ENCODE measurements around the gene ISOC2.
A peak's percentile ranks its signal among the peaks of the same experiment; 100 is the strongest.
"Not testable (repeated sequence)": the region's sequence is repeated elsewhere in the genome, so short reads cannot be mapped to it uniquely, and the experiment has no call there.

ISOC2 gene

DNA sequence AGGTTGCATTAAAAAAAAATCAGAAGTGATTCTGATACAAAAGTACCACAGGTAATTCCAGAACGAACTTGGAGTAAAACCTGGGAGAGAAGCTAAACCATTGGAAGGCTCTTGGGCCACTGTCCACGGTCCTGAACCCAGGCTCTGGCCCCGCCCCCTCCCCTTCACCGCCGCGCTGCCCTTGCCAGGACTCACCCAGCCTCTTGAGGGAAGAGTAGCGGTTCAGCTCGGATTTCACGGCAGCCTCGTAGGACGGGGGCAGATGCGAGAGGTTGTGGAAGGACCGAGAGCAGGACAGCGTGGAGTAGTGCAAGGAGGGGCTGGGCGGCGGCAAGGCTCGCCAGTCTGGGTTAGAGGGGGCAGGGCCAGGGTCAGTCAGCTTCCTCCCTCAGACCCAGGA is 24.0 kb downstream of the ISOC2 start:
- no peak for DNase-seq

DNA sequence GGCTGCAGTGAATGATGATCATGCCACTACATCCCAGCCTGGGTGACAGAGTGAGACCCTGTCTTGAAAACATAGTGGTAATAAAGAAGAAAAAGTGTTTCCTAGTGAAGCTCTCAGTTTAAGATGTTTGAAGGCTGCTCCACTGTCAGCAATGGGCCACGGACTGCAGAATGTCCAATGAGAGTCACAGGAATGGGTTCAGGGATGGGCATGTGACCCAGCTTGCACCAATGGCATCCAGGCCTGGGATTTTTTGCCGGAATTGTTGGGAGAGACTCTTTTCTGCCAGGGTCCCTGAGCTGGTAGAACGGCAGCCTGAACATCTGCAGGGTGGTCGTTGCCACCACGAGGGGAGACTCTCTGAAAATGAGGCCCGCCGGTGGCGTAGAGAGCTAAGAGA is 24.6 kb downstream of the ISOC2 start:
- DNase-seq, result no peak

DNA sequence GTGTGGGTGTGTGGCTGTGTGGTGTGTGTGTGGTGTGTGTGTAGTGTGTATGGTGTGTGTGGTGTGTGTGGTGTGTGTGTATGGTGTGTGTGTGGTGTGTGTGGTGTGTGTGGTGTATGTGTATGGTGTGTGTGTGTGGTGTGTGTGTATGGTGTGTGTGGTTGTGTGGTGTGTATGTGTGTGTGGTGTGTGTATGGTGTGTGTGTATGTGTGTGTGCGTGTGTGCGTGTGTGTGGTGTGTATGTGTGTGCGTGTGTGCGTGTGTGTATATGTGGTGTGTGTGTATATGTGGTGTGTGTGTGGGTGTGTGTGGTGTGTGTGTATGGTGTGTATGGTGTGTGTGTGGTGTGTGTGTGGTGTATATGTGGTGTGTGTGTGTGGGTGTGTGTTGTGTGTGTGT is 26.4 kb downstream of the ISOC2 start:
- DNase-seq, result no peak

DNA sequence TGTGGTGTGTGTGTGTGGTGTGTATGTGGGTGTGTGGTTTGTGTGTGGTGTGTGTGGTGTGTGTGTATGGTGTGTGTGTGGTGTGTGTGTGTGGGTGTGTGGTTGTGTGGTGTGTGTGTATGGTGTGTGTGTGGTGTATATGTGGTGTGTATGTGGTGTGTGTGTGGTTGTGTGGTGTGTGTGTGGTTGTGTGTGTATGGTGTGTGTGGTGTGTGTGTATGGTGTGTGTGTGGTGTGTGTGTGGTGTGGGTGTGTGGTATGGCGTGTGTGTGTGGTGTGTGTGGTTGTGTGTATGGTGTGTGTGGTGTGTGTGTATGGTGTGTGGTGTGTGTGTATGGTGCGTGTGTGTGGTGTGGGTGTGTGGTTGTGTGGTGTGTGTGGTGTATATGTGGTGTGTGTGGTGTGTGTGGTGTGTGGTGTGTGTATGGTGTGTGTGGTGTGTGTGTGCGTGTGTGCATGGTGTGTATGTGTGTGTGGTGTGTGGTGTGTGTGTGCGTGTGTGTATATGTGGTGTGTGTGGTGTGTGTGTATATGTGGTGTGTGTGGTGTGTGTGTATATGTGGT is 27.0 kb downstream of the ISOC2 start:
- DNase-seq, result no peak

DNA sequence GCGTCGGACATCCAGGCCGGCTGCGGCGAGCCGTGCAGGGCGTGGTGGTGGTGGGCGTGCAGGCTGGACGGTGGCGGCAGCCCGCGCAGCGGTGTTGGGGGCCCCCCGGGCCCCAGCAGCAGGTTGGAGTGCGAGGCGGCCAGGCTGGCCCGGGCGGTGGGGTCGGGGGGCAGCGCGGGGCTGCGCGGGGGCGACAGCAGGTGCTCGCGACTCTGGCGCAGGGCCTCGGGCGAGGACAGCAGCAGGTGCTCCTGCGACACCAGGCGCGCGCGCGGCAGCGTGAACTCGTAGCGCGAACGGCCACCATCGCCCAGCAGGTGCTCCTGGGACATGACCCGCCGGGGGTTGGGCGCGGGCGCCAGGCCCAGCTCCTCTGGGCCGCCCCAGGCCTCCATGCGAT is 28.1 kb downstream of the ISOC2 start:
- no peak for DNase-seq

DNA sequence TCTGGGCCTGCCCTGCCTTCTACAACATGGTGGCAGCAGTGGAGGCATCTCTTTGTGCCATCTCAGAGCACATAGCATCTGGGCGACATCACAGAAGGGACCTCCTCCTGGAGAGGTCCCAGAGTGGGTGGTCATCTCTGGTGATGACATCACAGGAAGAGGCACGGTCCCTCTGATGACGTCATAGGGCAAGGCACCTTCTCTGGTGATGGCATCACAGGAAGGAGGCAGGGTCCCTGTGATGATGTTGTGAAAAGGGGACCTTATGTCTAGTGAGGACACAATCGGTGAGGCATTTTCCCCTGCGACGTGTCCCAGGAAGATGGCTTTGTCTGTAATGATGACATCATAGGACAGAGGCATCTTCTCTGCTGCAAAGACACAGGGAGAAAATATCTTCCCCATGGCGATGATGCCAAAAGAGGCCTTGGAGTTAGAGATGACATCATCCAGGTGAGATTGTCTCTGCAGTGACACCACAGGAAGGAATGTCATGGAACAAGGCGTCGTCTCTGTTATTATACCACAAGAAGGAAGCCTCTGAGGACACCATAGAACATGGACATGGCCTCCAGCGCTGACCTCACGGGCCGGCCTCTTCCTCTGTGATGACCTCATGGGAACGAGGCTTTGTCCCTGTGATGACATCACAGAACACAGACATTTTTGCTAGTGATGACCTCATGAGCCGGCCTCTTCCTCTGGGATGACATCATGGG is 29.0 kb downstream of the ISOC2 start:
- DNase-seq, result no peak

DNA sequence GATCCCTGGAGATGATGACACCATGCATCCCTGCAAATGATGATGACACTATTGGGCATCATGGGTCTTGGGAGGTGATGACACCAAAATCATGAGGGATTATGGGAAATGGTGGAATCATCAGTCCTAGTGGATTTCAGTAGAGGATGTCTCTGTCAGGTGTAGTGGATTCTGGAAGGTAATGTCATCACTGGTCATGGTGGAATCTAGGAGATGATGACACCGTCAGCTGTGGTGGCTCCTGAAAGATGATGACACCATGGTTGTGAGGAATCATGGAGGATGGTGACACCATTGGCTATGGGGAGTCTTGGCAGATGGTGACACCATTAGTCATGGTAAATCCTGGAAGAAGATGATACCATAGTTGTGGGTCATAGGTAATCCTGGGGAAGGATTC is 30.3 kb downstream of the ISOC2 start:
- DNase-seq, result no peak

DNA sequence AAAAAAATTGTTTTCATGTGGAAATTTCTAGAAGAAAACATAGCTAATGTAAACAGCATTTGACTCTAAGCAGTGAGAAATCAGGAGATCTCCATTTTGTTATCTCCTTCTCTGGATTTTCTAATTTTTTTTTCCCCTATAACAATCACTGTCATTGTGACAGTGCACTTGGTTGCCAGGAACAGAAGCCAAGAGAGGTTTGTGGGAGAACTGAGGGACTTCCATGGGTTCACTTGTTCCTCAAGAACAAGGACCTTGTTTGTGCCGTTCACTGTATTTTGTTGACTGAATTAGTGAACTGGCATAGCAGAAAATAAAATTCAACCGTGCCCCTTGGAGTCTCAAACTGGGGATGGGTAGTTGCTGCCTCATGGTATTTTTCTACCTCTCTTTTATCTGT is 35.4 kb downstream of the ISOC2 start:
- no peak for DNase-seq

DNA sequence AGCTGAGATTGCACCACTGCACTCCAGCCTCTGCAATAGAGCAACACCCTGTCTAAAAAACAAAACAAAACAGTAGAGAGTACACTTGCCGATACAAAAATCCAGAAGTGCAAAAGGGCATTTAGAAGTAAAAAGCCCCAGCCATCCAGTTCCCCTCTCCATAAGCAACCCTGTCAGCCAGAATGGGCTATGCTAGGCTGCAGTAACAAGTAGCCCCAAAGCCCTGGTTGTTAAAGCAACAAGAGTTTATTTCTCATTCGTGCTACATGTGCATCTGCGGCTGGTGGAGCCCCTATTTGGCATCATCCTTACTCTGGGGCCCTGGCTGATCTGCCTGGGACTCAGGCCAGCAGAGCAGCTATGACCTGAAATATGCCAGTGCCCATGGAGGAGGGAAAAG is 36.9 kb downstream of the ISOC2 start:
- no peak for DNase-seq

DNA sequence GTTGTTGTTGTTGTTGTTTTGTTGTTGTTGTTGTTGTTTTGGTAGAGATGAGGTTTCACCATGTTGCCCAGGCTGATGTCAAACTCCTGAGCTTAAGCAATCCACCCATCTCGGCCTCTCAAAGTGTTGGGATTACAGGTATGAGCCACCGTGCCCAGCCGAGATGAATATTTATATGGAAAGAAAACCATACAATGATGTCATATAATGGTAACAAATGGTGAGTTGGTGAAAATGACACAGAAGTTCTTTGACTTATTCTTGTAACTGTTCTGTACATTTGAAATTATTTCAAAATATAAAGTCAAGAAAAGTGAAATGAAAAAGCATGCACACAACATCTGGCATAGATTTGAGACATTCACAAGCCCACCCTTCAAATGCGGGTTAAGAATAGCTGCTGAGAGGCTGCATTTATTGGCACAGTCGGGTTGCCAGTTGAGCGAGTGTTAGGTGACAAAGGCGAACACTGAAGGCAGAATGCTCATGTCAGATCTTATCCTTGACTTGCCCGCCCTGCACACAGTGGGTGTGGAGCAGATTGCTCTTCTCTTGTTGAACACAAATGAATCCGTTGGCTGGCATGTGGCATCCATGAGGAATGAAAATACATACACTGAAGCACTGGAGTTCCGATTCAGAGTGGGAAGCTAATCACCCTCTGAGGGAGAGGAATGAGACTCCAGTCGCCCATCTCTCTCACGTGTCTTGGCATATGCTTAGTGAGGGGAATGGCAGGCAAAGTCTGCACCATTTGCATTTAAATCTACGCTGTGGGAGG is 38.0 kb downstream of the ISOC2 start:
- DNase-seq, result no peak

DNA sequence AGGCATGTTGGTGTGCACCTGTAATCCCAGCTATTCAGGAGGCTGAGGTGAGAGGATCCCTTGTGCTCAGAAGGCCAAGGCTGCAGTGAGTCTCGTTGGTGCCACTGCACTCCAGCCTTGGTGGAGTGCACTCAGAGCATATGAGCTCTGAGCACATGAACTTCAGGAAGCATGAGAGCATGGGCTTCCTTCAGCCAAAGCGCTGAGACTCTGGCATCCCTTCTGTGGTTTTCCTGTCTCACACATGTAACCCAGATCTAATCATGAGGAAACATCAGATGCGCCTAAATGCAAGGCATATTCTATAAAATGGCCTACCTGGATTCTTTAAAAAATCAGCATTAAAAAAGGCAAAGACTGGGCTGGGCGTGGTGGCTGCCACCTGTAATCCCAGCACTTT is 40.2 kb downstream of the ISOC2 start:
- DNase-seq, result peak; percentile 26

DNA sequence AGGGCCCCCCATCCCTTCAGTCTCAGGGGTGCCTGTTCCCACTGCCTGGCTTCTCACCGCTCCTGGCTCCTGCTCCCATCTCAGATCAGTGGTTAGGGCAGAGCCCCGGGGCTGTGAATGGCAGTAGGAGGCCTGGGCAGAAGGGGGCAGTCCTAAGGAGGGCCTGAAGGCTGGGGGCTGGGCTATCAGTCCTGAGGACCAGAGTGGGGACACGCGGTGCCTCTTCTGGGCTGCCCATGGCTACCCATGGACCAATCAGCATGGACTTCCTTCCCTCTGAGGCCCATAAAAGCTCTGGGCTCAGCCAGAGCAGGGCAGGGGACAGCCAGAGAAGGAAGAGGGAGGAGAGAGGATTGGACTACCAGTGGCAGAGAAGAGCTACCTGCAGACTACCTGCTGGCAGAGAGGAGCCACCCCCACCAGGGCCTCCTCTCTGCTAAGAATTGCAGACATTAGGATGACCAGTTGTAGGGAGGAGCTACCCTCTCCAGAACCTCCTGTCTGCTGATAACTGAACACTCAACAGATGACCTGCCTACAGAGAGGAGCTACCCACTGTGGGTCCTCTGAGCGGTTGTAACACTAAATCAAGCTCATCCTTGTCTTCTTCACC is 41.7 kb downstream of the ISOC2 start:
- no peak for DNase-seq

DNA sequence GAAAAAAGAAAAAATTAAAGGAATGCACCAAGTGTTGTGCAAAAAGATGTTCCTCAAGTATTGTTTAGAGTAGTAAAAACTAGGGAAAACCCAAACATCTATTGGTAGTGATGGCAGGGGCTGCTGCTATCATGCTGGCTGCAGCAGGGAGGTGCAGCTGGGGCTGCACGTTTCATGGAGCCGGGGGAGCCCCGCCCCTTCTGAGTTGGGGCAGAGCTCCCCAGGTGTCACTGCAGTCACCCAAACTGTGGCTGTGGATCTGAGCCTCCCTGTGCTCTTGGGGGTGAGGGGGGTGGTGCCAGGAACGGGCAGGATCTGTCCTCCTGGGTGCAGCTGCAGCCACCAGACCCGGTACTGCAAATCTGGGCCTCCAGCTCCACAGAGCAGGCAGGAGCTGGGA is 42.3 kb downstream of the ISOC2 start:
- DNase-seq, result no peak

DNA sequence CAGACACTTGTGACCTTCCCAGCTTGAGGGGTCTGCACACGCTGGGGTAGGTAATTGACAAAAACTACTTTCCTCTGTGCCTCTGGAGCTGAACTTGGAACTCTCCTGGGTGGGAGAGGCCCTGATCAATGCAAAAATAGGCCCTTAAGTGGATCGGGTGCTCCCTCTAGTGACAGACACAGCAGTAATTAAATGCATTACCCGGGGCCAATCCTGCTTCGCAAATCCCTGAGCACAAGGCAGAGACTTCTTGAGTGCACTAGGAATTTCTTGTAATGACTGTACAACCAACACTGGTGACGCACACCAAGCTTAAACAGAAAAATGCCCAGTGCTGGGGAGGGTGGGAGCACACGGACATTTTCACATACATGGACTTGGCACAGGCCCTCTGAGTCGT is 43.3 kb downstream of the ISOC2 start:
- peak; percentile 45 for DNase-seq

DNA sequence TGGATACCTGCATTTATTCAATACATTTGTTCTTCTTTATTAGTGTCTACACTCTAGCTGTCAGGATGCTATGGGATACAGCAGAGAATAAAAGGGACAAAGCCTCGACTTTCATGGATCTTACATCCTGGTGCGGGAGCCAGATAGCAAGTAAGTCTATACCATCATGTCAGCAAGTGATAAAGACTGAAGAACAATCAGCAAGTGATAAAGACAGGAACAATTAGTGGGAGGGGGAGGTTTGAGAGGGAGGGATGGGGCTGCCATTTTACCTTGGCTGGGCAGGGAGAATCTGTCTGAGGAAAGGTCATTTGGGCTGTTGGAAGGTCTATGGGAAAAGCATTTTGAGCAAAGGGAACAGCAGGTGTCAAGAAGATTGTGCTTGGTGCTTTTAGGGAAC is 51.3 kb downstream of the ISOC2 start:
- no peak for DNase-seq

DNA sequence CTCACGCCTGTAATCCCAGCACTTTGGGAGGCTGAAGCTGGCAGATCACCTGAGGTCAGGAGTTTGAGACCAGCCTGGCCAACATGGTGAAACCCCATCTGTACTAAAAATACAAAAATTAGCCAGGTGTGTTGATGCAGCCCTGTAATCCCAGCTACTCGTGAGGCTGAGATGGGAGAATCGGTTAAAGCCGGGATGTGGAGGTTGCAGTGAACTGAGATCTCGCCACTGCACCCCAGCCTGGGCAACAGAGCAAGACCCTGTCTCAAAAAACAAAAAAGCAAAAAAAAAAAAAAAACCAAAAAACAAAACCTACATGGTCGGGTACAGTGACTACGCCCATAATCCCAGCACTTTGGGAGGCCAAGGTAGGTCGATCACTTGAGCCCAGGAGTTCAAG is 52.3 kb downstream of the ISOC2 start:
- not testable (repeated sequence) for DNase-seq

DNA sequence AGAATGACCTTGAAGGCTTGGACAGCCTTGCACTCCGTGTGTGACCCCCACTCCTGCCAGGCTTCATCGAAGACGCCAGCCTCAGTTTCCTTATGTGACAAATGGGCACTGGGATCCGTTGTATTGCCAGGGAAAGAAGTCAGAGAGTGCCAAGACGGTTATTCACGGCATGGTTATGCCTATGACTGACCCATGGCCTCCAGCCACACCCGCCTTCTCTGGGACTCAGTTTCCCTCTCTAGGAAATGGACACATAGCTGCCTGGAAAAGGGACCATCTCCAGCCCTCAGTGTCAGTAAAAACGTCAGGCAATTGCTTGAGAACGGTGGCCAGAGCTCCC is 52.9 kb downstream of the ISOC2 start:
- DNase-seq, result no peak

DNA sequence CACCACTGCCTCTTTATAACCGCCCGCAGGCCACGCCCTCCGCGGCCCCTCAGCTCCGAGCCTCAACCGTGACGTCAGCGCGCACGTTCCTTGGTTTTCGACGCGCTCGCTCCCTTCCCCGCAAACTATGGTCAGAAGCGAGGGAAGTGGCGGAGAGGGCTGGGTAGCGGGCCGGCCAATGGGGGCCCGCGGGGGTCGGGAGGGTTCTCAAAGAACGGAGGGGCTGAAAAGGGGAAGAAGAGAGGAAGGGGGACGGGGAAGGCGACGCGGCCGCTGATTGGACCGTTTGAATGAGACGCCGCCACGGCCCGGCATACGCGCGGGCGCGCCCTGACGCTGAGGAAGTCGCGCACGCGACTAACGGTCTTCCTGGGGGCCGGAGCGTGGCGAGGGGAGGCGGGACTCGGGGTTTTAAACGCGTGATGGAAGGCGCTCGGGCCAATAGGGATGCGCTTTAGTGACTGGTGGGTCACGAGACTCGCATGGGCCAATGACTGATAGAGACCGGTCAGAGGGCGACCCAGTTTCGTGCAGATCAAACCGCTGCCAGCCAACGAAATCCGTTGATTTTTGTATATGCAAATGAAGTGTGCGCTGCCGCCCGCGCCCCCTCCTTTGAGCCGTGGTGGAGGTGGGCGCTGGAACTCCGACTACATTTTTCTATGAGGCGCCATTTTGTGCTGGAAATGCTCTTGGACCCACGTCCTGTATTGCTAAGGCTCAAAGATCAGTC is 53.5 kb downstream of the ISOC2 start:
- peak; percentile 97 for DNase-seq

DNA sequence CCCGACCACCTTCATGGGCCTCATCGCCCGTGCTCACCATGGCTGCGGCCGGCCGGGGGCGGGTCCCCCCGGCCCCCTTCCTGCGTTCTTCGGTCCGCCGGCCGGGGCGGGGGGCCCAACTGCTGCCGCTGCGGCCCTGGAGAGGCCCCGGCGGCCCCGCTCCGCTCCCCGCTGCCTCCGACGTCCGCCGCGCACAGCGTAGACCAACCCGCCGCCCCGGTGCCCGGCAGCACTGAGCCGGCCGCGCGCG is 54.0 kb downstream of the ISOC2 start, which contains the start of gene UBE2S:
Gene UBE2S (minus strand): TSS at position 239 of the 250 bp plus-strand sequence. CDS start 199 bp downstream, at position 40.
- not testable (repeated sequence) for DNase-seq

DNA sequence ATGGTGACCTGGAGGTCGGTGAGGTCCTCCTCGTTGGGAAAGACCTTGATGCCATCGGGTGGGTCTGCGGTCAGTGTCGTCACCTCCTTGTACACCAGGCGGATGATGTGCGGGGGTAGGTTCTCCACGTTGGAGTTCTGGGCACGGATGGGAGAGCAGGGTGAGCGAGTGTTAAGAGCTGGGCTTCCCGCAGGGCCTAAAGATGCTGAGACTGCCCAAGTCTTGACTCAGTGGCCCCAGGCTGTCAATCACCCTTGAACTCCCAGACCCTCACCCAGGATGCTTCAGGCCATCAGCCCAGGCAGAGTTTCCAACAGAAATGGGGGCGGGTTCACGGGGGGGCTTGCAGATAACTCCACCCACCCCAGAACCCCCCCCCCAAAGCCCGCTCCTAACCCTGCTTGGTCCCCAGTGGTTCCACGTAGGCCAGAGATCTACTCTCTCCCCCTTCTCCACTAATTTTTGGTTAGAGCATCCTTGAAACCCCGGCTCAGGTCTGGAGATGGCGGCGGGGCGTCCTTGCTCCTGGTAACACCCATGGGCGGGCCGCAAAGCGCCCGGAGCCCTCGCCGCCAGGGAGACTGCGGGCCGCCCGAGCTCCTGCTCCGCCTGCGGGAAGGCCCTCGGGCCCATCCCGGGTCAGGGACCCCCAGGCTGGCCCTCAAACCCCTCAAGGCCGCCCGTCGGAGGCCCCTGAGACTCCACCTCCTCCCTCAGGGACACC is 54.5 kb downstream of the ISOC2 start:
- DNase-seq, result peak; percentile 26

DNA sequence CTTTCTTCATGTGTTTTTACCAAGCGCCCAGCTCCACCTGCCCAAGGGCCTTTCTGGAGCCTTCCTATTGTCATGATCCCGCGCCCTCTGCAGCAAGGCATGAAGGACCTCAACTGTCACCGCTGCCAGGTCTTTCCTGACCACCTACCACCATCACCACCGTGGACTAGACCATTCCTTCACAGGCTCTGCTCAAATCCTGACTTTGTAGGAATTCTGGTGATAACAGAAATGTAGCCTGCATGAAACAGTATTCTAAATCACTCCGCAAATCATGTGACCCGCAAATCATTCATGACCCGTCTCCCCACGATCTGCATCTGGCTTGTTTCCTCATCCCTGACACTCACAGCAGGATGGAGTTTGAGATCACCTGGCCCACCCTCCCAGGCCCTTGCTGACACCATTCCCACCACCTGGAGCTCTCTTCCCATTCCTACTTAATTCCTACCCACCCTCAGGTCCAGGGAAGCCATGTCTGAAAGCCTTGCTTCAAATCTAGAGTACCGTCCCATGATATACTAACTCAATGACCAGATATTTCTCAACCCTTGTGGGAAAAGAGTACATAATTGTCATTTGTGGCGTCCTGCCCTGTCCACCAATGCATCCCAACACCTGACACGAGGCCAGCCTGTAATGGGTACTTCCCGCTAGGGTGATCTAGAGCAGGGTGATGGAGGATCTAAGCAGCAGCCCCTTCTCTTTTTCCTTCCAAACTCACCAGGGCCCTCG is 55.2 kb downstream of the ISOC2 start:
- no peak for DNase-seq

DNA sequence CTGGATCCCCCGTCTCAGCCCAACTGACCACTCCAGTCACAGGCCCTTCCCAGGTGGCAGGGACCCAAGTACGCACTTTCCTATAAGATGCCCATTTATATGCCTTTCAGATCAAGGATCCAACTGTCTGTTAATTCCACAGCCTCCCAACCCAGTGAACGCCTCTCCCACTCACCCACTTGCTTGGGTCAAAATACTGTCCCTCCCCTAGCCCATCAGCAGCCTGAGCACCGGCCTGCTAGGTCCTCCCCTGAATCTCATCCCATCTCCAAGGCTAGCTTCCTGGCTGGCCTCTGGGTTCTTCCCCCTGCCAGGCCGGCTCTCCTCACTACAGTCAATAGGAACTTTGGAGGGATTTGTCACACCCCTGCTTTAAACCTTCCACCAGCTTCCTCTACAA is 55.8 kb downstream of the ISOC2 start:
- DNase-seq, result no peak

Measured in activated gamma-delta T cell treated with Interleukin-2 at 50 U/mL for 16 hours (primary cell).